OCI-LY3 (cell line): ENCODE results near the gene SRPX2.

Experiments
- CTCF ChIP-seq: fragments of 200-600, 300-600 bp; sonication (generic); IDR thresholded peaks from 2 replicates; pipeline ENCODE4 v1.5.1; 2014; ENCODE audit warnings: antibody characterized with exemption, low read length, low read depth
- EZH2phosphoT487 ChIP-seq: fragments of 200-600 bp; shearing (Covaris generic); IDR thresholded peaks from 2 replicates; pipeline ENCODE4 v1.6.1; 2018; ENCODE audit warnings: antibody characterized with exemption, mixed run types, low read depth

DNA sequence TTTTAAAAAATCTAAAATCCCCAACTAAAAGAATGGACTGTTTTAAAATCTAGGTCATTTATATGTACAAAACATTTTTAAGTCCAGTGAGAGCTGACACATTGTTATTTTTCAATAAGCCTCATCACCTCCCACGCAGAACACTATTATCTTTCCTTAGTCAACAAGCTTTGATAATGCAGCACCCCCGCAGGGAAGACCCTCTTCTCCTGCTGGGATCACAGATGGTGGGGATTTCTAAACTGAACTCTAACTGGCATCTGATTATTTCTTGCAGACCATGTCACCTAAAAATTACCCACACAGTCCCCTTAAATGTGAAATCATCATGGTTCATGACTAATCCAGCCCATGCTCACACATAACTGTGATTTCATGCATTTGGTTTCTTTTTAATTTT is 76.3 kb downstream of the SRPX2 start:
- no peak for TF ChIP-seq CTCF
- TF ChIP-seq EZH2phosphoT487 = no peak
